Chondrocyte (in vitro differentiated cells): ENCODE results near the gene PIGK. TPM values are rescaled to one million over a fixed set of nuclear protein-coding genes. Genes with fewer than 3 reads are reported as not detected.

ENCODE experiments used
- DNase-seq: peaks from one replicate; pipeline ENCODE4 v3.0.0; 2021; ENCODE audit warnings: mixed read lengths, low spot score
- H3K27ac Mint-ChIP-seq: one replicate; pipeline ENCODE4 v1.8.0; 2021; ENCODE audit warnings: mild to moderate bottlenecking, moderate library complexity, mixed read lengths; ENCODE audit not compliant: unreplicated experiment
- H3K27me3 Mint-ChIP-seq: 2 replicates; pipeline ENCODE4 v1.8.0; 2021; ENCODE audit warnings: low read depth, mixed read lengths
- H3K36me3 Mint-ChIP-seq: 2 replicates; pipeline ENCODE4 v1.8.0; 2021; ENCODE audit warnings: low read depth, mixed read lengths
- H3K4me1 Mint-ChIP-seq: 2 replicates; pipeline ENCODE4 v1.8.0; 2021; ENCODE audit warnings: low read depth, mild to moderate bottlenecking, mixed read lengths
- H3K4me3 Mint-ChIP-seq: one replicate; pipeline ENCODE4 v1.8.0; 2021; ENCODE audit warnings: mild to moderate bottlenecking, moderate library complexity, mixed read lengths; ENCODE audit not compliant: unreplicated experiment
- H3K9me3 Mint-ChIP-seq: 2 replicates; pipeline ENCODE4 v1.8.0; 2021; ENCODE audit warnings: low read depth, mixed read lengths
- total RNA-seq: library from RNA; stranded (reverse); gene quantifications from 3 replicates; pipeline ENCODE4 v1.2.1, GENCODE V29; 2021
- TF ChIP-seq, protein P1 (sequence below): fragments of 200-600 bp; sonication (generic); IDR thresholded peaks from 2 replicates; pipeline ENCODE4 v1.5.0; 2021; ENCODE audit warnings: antibody characterized with exemption, mild to moderate bottlenecking, moderate library complexity

Gene PIGK
- total RNA-seq, 1 donor from 2014 or later: 41.5 TPM

- peaks cover 5% of the 10 kb centered on the region for H3K9me3 Mint-ChIP-seq
These were observed 142.5 kb downstream of the PIGK start for GRCh38 chr1:77076759-77077158.

DNA sequence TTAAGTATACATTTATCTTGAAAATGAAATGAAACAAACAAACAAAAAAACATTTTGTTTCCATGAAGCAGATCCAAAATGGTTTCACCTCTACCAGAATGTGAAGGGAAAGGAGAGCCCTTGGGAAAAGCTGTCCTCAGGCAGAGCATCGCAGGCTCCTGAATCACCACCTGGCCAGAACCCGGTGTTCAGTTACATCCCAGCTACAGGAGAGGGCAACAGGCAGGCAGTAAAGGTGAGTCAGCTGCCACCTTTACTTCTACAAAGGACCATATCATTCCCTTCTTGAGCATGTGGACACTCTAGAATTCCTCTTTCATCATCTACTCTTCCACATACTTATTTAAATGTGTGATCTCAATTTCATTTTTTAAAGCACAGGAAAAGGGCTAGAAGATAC lies 151.2 kb downstream of the PIGK start:
- Mint-ChIP-seq H3K27me3 (no peaks in the 10 kb centered on the region), H3K4me1 (no peaks in the 10 kb centered on the region), H3K9me3 (no peaks in the 10 kb centered on the region), H3K4me3 (no peak overlapping the region), H3K27ac (no peak overlapping the region), H3K36me3 (no peaks in the 10 kb centered on the region)
- TF ChIP-seq, protein P1, sequence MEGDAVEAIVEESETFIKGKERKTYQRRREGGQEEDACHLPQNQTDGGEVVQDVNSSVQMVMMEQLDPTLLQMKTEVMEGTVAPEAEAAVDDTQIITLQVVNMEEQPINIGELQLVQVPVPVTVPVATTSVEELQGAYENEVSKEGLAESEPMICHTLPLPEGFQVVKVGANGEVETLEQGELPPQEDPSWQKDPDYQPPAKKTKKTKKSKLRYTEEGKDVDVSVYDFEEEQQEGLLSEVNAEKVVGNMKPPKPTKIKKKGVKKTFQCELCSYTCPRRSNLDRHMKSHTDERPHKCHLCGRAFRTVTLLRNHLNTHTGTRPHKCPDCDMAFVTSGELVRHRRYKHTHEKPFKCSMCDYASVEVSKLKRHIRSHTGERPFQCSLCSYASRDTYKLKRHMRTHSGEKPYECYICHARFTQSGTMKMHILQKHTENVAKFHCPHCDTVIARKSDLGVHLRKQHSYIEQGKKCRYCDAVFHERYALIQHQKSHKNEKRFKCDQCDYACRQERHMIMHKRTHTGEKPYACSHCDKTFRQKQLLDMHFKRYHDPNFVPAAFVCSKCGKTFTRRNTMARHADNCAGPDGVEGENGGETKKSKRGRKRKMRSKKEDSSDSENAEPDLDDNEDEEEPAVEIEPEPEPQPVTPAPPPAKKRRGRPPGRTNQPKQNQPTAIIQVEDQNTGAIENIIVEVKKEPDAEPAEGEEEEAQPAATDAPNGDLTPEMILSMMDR: no peak
- no peak for DNase-seq

More at GRCh38 chr1:77076759-77077158, 142.5 kb downstream of the PIGK start:
- Mint-ChIP-seq H3K4me1 (no peaks in the 10 kb centered on the region), H3K27ac (no peak overlapping the region), H3K27me3 (no peaks in the 10 kb centered on the region), H3K4me3 (no peak overlapping the region), H3K36me3 (peaks cover 3% of the 10 kb centered on the region)
- DNase-seq: no peak
- TF ChIP-seq, protein P1: no peak

- H3K4me1 Mint-ChIP-seq: no peaks in the 10 kb centered on the region
- DNase-seq: no peak
- no peaks in the 10 kb centered on the region for H3K9me3 Mint-ChIP-seq
- H3K4me3 Mint-ChIP-seq: no peak overlapping the region
- TF ChIP-seq, protein P1: no peak
- no peaks in the 10 kb centered on the region for H3K27me3 Mint-ChIP-seq
- H3K36me3 Mint-ChIP-seq: no peaks in the 10 kb centered on the region
- H3K27ac Mint-ChIP-seq: no peak overlapping the region
These were observed 153.4 kb downstream of the PIGK start for GRCh38 chr1:77065693-77066342.

DNA sequence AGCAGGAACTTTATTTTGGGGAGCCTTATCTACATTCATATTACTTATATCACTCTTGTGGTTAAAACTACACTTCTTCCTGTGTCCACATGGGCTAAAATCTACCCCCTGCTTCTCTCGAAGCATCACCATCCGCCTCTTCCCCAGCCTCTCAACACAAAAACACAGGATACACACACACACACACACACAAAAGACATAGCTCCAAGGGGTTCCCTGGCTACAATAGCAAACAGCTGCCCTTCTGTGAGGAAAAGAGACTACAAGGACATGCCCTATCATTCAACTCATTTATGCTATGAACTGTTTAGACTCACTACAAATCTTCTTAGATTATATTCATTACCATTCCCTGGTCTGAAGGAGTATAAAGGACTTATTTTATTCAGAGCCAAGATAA lies 155.0 kb downstream of the PIGK start:
- no peaks in the 10 kb centered on the region for H3K9me3 Mint-ChIP-seq
- no peak overlapping the region for H3K4me3 Mint-ChIP-seq
- DNase-seq: no peak
- no peaks in the 10 kb centered on the region for H3K4me1 Mint-ChIP-seq
- TF ChIP-seq, protein P1: no peak
- H3K27me3 Mint-ChIP-seq: no peaks in the 10 kb centered on the region
- no peak overlapping the region for H3K27ac Mint-ChIP-seq
- H3K36me3 Mint-ChIP-seq: no peaks in the 10 kb centered on the region

DNA sequence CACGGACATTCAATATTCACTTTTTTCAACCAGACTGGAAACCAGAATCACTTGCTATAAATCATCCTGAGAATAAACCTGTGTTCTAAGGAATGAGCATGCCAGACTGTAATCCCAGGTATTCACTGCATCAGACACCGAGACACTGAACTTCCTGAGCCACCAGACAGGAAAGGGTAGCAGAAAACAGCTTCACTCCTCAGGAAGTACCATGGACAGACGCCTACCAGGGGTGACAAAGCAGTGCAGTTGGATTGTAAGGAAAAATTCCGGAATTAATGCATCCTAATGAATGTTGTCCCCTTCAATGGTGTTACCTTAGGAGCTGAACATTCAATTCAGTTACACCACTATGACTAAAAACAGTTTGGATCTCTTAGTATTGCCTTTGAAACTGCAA lies 156.1 kb downstream of the PIGK start:
- Mint-ChIP-seq H3K4me1 (no peaks in the 10 kb centered on the region), H3K27me3 (peaks cover 2% of the 10 kb centered on the region), H3K27ac (no peak overlapping the region), H3K4me3 (no peak overlapping the region), H3K36me3 (no peaks in the 10 kb centered on the region), H3K9me3 (no peaks in the 10 kb centered on the region)
- no peak for DNase-seq
- TF ChIP-seq, protein P1: no peak
